Liver (tissue), 9 donors: ENCODE results near the gene COPS4. TPM values are rescaled to one million over a fixed set of nuclear protein-coding genes. Genes with fewer than 3 reads are reported as not detected.

Source experiments
- DNase-seq: peaks from one replicate; pipeline ENCODE4 v3.0.0-alpha.2; 2017; ENCODE audit warnings: low spot score
- H3K27ac ChIP-seq, 2 donors: one replicate each; pipeline ENCODE4 v1.7.0; 2013; ENCODE audit warnings: inconsistent platforms in 2 of 2, low read length in 2 of 2, control low read depth in 1 of 2, low read depth in 1 of 2, mild to moderate bottlenecking in 1 of 2
- H3K27me3 ChIP-seq, 4 donors: one replicate each; pipeline versions ENCODE4 v1.6.1 to v1.7.0; 2013; ENCODE audit warnings: low read length in 3 of 4, inconsistent platforms in 1 of 4, mild to moderate bottlenecking in 1 of 4, moderate library complexity in 1 of 4; ENCODE audit not compliant: control insufficient read depth in 4 of 4, insufficient read depth in 4 of 4
- H3K36me3 ChIP-seq, 4 donors: one replicate each; pipeline versions ENCODE4 v1.6.1 to v1.7.0; 2013; ENCODE audit warnings: low read length in 3 of 4, mild to moderate bottlenecking in 3 of 4, low read depth in 1 of 4, moderate library complexity in 1 of 4; ENCODE audit not compliant: control insufficient read depth in 4 of 4, insufficient read depth in 3 of 4
- H3K4me1 ChIP-seq, 4 donors: one replicate each; pipeline versions ENCODE4 v1.6.1 to v1.7.0; 2013; ENCODE audit warnings: low read length in 3 of 4, mild to moderate bottlenecking in 3 of 4, moderate library complexity in 1 of 4; ENCODE audit not compliant: control insufficient read depth in 4 of 4, insufficient read depth in 4 of 4
- H3K4me3 ChIP-seq, 3 donors: one replicate each; pipeline versions ENCODE4 v1.6.1 to v1.7.0; 2013; ENCODE audit warnings: low read length in 3 of 3, control low read depth in 1 of 3, low read depth in 1 of 3, mild to moderate bottlenecking in 1 of 3
- H3K9ac ChIP-seq, 2 donors: one replicate each; pipeline ENCODE4 v1.7.0; 2013; ENCODE audit warnings: low read length in 2 of 2, mild to moderate bottlenecking in 2 of 2, moderate library complexity in 2 of 2, control low read depth in 1 of 2, low read depth in 1 of 2
- H3K9me3 ChIP-seq, 4 donors: one replicate each; pipeline versions ENCODE4 v1.6.1 to v1.7.0; 2013; ENCODE audit warnings: low read length in 3 of 4; ENCODE audit not compliant: control insufficient read depth in 4 of 4
- EGR1 ChIP-seq, 2 donors: IDR thresholded peaks; 2 replicates each; pipeline ENCODE4 v1.6.1; 2016 to 2018; ENCODE audit warnings: antibody characterized with exemption in 2 of 2, low read depth in 2 of 2
- FOXA1 ChIP-seq: IDR thresholded peaks from 2 replicates; pipeline ENCODE4 v1.6.1; 2016; ENCODE audit warnings: antibody characterized with exemption
- FOXA2 ChIP-seq: IDR thresholded peaks from 2 replicates; pipeline ENCODE4 v1.6.1; 2016; ENCODE audit warnings: antibody characterized with exemption
- GABPA ChIP-seq, 2 donors: IDR thresholded peaks in 1 of 2; conservative IDR thresholded peaks in 1 of 2; 2 replicates each; pipeline ENCODE4 v1.6.1; 2016; ENCODE audit warnings: antibody characterized with exemption in 2 of 2, mild to moderate bottlenecking in 1 of 2, moderate library complexity in 1 of 2
- HNF4A ChIP-seq, 2 donors: conservative IDR thresholded peaks; 2 replicates each; pipeline ENCODE4 v1.6.1; 2016; ENCODE audit warnings: antibody characterized with exemption in 2 of 2, mild to moderate bottlenecking in 2 of 2
- HNF4G ChIP-seq: IDR thresholded peaks from 2 replicates; pipeline ENCODE4 v1.6.1; 2016; ENCODE audit warnings: antibody characterized with exemption
- JUND ChIP-seq, 2 donors: IDR thresholded peaks; 2 replicates each; pipeline ENCODE4 v1.6.1; 2016; ENCODE audit warnings: antibody characterized with exemption in 2 of 2
- NR2F2 ChIP-seq: IDR thresholded peaks from 2 replicates; pipeline ENCODE4 v1.6.1; 2016; ENCODE audit warnings: antibody characterized with exemption
- RAD21 ChIP-seq, 2 donors: IDR thresholded peaks; 2 replicates each; pipeline ENCODE4 v1.6.1; 2016; ENCODE audit warnings: antibody characterized with exemption in 2 of 2, mild to moderate bottlenecking in 2 of 2
- RXRA ChIP-seq, 2 donors: IDR thresholded peaks; 2 replicates each; pipeline ENCODE4 v1.6.1; 2017 to 2018; ENCODE audit warnings: antibody characterized with exemption in 2 of 2, mild to moderate bottlenecking in 1 of 2
- SP1 ChIP-seq: IDR thresholded peaks from 2 replicates; pipeline ENCODE4 v1.6.1; 2018; ENCODE audit warnings: antibody characterized with exemption, mild to moderate bottlenecking
- TAF1 ChIP-seq: conservative IDR thresholded peaks from 2 replicates; pipeline ENCODE4 v1.6.1; 2016; ENCODE audit warnings: antibody characterized with exemption, mild to moderate bottlenecking
- YY1 ChIP-seq: IDR thresholded peaks from 2 replicates; pipeline ENCODE4 v1.6.1; 2016; ENCODE audit warnings: antibody characterized with exemption, mild to moderate bottlenecking
- WGBS: extraction: QIAGEN DNeasy Blood & Tissue Kit; methylation state at CpG from one replicate; pipeline ENCODE4 v1.1.7; 2013; 5-methylcytosine and 5-hydroxymethylcytosine counted together
- polyA plus RNA-seq, 2 donors: library from polyadenylated mRNA; stranded (reverse) in 1 of 2; unstranded in 1 of 2; fragments of 200-250 nt in 1 of 2; fragments of >200 nt in 1 of 2; fragmentation: Nextera tagmentation in 1 of 2; extraction: Ambion mirVana in 1 of 2; gene quantifications; one replicate each; pipeline versions ENCODE4 v1.2.1 to v1.2.3, GENCODE V29; 2013 to 2015
- total RNA-seq, 2 donors: library from RNA; depleted of rRNA; stranded (reverse); fragments of >200 nt; gene quantifications; one replicate each; pipeline ENCODE4 v1.2.3, GENCODE V29; 2014
- TF ChIP-seq, protein P1 (sequence below): IDR thresholded peaks from 2 replicates; pipeline ENCODE4 v1.6.1; 2016; ENCODE audit warnings: antibody characterized with exemption
- TF ChIP-seq, protein P2 (sequence below): IDR thresholded peaks from 2 replicates; pipeline ENCODE4 v1.6.1; 2016; ENCODE audit warnings: antibody characterized with exemption
- TF ChIP-seq, protein P3 (sequence below): IDR thresholded peaks from 2 replicates; pipeline ENCODE4 v1.6.1; 2016; ENCODE audit warnings: antibody characterized with exemption, mild to moderate bottlenecking
- TF ChIP-seq, protein P4 (sequence below): IDR thresholded peaks from 2 replicates; pipeline ENCODE4 v1.6.1; 2016; ENCODE audit warnings: antibody characterized with exemption
- TF ChIP-seq, protein P5 (sequence below): fragments of 150-350 bp; IDR thresholded peaks from 2 replicates; pipeline ENCODE4 v1.5.1; 2017; ENCODE audit warnings: improper control_type of control experiment, low read depth, low read length; ENCODE audit not compliant: missing input control
- donor health status: healthy.
- donor health status: healthy.
- donor health status: healthy.
- donor health status: healthy.
- donor health status: healthy.

Gene COPS4
- total and polyA plus RNA-seq, 4 donors, result 15.3 to 46.3 (median 17.4) TPM

DNA sequence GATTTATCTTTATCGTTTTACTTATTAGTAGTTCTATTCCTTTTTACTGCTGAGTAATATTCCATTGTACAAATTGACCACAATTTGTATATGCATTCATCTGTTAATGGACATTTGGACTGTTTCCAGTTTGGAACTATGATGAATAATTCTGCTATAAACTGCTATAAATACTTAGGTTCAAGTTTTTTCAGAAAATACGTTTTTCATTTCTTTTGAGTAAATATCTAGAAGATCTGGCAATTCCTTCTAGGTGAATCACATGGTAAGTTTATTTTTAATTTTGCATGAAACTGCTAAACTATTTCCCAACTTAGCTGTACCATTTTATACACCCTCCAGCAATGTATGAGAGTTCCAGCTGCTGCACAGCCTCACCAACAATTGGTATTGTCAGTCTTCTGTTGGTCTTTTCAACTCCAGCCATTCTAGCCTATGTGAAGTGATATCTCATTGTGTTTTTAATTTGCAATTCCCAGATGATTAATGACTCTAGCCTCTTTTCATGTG lies 46.6 kb upstream of the COPS4 start:
- no peaks in the 10 kb centered on the region for H3K9me3 ChIP-seq
- 92% methylated on average over 2 of the region's 2 CpGs for WGBS
- no peak overlapping the region for H3K9ac ChIP-seq
- no peaks in the 10 kb centered on the region for H3K27me3 ChIP-seq
- TF ChIP-seq TAF1 (no peak), RXRA (IDR thresholded peaks at IDR 0.05) (no peak), HNF4A (conservative IDR thresholded peaks at IDR 0.05) (no peak), FOXA2 (no peak), JUND (IDR thresholded peaks at IDR 0.05) (no peak), RAD21 (IDR thresholded peaks at IDR 0.05) (no peak), YY1 (no peak), FOXA1 (no peak), GABPA (IDR thresholded peaks at IDR 0.05 in 1 of 2, conservative IDR thresholded peaks at IDR 0.05 in 1 of 2) (no peak), EGR1 (IDR thresholded peaks at IDR 0.05; ENCODE audit: low read depth in 2 of 2) (no peak), SP1 (no peak), NR2F2 (no peak), HNF4G (no peak)
- TF ChIP-seq, protein P1, sequence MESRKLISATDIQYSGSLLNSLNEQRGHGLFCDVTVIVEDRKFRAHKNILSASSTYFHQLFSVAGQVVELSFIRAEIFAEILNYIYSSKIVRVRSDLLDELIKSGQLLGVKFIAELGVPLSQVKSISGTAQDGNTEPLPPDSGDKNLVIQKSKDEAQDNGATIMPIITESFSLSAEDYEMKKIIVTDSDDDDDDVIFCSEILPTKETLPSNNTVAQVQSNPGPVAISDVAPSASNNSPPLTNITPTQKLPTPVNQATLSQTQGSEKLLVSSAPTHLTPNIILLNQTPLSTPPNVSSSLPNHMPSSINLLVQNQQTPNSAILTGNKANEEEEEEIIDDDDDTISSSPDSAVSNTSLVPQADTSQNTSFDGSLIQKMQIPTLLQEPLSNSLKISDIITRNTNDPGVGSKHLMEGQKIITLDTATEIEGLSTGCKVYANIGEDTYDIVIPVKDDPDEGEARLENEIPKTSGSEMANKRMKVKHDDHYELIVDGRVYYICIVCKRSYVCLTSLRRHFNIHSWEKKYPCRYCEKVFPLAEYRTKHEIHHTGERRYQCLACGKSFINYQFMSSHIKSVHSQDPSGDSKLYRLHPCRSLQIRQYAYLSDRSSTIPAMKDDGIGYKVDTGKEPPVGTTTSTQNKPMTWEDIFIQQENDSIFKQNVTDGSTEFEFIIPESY, result no peak
- TF ChIP-seq, protein P2, sequence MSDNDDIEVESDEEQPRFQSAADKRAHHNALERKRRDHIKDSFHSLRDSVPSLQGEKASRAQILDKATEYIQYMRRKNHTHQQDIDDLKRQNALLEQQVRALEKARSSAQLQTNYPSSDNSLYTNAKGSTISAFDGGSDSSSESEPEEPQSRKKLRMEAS, result no peak
- TF ChIP-seq, protein P3, sequence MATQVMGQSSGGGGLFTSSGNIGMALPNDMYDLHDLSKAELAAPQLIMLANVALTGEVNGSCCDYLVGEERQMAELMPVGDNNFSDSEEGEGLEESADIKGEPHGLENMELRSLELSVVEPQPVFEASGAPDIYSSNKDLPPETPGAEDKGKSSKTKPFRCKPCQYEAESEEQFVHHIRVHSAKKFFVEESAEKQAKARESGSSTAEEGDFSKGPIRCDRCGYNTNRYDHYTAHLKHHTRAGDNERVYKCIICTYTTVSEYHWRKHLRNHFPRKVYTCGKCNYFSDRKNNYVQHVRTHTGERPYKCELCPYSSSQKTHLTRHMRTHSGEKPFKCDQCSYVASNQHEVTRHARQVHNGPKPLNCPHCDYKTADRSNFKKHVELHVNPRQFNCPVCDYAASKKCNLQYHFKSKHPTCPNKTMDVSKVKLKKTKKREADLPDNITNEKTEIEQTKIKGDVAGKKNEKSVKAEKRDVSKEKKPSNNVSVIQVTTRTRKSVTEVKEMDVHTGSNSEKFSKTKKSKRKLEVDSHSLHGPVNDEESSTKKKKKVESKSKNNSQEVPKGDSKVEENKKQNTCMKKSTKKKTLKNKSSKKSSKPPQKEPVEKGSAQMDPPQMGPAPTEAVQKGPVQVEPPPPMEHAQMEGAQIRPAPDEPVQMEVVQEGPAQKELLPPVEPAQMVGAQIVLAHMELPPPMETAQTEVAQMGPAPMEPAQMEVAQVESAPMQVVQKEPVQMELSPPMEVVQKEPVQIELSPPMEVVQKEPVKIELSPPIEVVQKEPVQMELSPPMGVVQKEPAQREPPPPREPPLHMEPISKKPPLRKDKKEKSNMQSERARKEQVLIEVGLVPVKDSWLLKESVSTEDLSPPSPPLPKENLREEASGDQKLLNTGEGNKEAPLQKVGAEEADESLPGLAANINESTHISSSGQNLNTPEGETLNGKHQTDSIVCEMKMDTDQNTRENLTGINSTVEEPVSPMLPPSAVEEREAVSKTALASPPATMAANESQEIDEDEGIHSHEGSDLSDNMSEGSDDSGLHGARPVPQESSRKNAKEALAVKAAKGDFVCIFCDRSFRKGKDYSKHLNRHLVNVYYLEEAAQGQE, result no peak
- TF ChIP-seq, protein P4, sequence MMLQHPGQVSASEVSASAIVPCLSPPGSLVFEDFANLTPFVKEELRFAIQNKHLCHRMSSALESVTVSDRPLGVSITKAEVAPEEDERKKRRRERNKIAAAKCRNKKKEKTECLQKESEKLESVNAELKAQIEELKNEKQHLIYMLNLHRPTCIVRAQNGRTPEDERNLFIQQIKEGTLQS, result no peak
- TF ChIP-seq, protein P5, sequence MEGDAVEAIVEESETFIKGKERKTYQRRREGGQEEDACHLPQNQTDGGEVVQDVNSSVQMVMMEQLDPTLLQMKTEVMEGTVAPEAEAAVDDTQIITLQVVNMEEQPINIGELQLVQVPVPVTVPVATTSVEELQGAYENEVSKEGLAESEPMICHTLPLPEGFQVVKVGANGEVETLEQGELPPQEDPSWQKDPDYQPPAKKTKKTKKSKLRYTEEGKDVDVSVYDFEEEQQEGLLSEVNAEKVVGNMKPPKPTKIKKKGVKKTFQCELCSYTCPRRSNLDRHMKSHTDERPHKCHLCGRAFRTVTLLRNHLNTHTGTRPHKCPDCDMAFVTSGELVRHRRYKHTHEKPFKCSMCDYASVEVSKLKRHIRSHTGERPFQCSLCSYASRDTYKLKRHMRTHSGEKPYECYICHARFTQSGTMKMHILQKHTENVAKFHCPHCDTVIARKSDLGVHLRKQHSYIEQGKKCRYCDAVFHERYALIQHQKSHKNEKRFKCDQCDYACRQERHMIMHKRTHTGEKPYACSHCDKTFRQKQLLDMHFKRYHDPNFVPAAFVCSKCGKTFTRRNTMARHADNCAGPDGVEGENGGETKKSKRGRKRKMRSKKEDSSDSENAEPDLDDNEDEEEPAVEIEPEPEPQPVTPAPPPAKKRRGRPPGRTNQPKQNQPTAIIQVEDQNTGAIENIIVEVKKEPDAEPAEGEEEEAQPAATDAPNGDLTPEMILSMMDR, result no peak
- no peak overlapping the region for H3K27ac ChIP-seq
- no peak for DNase-seq
- H3K4me3 ChIP-seq, result no peak overlapping the region
- H3K4me1 ChIP-seq, result peaks cover 0 to 9% (median 4%) of the 10 kb centered on the region in 4 donors
- peaks cover 0 to 2% (median 0%) of the 10 kb centered on the region in 4 donors for H3K36me3 ChIP-seq
